WI38 (cell line): ENCODE measurements around the gene OOSP1.
"Not testable (repeated sequence)": the region's sequence is repeated elsewhere in the genome, so short reads cannot be mapped to it uniquely, and the experiment has no call there.

Experiments used
- H3K4me3 ChIP-seq: 2 replicates; pipeline ENCODE4 v1.5.1; 2011; ENCODE audit warnings: low read depth, mild to moderate bottlenecking, control low read depth, low read length
- TF ChIP-seq, protein P1 (sequence below): IDR thresholded peaks from 2 replicates; pipeline ENCODE4 v1.5.1; 2012; ENCODE audit warnings: low read depth, mild to moderate bottlenecking, control low read depth, low read length

OOSP1 gene

DNA sequence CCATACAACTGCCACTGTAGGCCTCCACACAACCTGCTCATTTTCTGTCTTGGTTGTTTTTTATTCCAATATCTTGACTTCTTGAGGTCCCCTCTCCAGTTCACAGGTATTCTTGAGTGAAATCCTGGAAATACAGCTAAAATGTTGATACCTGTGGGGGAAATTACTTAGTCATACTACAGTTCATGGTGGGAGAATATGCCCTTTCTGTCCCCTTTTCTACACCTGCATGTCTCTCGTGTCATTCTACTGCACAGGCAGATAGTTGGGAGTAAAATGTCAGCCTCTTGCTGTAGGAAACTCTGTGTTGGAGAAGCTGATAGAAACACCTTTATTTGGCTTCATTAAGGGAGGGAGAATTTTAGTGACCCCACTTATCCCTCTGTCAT, 30.2 kb downstream of the OOSP1 start:
- H3K4me3 ChIP-seq = no peak overlapping the region
- TF ChIP-seq, protein P1, sequence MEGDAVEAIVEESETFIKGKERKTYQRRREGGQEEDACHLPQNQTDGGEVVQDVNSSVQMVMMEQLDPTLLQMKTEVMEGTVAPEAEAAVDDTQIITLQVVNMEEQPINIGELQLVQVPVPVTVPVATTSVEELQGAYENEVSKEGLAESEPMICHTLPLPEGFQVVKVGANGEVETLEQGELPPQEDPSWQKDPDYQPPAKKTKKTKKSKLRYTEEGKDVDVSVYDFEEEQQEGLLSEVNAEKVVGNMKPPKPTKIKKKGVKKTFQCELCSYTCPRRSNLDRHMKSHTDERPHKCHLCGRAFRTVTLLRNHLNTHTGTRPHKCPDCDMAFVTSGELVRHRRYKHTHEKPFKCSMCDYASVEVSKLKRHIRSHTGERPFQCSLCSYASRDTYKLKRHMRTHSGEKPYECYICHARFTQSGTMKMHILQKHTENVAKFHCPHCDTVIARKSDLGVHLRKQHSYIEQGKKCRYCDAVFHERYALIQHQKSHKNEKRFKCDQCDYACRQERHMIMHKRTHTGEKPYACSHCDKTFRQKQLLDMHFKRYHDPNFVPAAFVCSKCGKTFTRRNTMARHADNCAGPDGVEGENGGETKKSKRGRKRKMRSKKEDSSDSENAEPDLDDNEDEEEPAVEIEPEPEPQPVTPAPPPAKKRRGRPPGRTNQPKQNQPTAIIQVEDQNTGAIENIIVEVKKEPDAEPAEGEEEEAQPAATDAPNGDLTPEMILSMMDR = no peak

DNA sequence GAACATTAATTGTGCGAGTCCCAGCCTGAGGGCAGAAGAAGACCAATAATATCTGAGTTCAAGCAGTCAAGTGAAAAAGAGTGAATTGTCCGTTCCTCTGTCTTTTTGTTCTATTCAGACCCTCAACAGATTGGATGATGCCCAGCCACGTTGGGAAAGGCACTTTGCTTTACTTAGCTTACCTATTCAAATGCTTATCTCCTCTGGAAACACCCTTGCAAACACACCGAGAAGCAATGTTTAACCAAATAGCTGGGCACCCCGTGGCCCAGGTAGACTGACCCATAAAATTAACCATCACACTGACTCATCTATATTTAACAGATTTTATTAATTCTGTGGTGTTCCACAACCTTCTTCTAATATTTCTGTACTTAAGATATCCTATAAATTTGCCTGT, 34.9 kb downstream of the OOSP1 start:
- TF ChIP-seq, protein P1 = no peak

DNA sequence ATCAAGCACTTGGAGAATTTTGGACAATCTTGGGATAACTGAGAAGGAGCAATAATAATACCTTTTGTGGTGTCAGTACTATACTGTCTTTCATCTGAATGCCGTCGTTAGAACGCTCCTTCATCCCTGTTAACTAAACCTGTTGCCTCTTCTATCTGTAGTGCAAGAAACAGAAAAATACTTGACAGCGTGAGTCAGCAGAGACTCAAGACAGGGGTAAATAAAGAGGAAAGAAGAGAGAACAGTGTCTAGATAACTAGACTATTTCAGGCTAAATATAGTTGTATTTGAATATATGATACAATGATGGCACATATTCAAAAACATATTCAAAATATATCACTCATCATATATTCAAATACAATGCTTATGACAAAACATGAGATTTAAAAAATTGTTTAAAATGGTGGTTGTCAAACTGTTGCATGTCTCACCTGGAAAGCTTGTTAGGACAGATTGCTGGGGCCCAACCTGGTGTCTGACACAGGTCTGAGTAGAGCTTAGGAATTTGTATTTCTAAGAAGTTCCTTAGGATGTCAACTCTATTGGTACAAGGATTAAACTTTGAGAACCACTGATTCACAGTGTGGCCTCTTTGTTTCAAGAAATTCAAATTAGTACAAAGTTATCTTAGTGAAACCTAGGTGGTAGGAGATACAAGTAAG, 43.0 kb downstream of the OOSP1 start:
- TF ChIP-seq, protein P1 = no peak

More for the DNA sequence above, 34.9 kb downstream of the OOSP1 start:
- H3K4me3 ChIP-seq = no peak overlapping the region

DNA sequence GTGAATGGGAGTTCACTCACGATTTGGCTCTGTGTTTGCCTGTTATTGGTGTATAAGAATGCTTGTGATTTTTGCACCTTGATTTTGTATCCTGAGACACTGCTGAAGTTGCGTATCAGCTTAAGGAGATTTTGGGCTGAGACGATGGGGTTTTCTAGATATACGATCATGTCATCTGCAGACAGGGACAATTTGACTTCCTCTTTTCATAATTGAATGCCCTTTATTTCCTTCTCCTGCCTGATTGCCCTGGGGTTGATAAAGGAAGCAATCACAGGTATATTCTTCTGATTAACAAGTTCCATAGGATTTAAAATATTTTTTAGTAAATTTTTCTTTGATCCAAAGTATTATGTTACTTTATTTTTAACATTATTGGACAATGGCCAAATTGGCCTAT, 43.8 kb downstream of the OOSP1 start:
- not testable (repeated sequence) for H3K4me3 ChIP-seq

More for the DNA sequence above, 43.0 kb downstream of the OOSP1 start:
- no peak overlapping the region for H3K4me3 ChIP-seq

DNA sequence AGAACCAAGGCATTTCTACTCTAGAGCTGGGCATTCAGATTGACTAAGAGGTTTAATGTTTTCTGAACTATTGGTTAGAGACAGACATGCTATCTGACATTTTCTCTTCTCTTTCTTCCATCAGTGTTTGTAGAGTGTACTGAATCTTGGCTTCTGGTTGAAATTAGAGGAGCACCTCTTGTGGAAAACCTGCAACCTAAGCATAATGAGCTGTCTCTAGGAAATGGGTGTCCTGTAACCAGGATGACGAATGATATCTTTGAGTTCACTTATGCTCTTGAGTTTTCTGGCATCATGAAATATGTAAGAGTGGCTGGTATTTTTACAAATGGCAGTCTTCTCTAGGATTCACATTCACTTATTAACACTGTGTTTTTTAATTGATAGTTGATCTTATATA, 45.0 kb downstream of the OOSP1 start:
- H3K4me3 ChIP-seq = no peak overlapping the region
- TF ChIP-seq, protein P1 = no peak

DNA sequence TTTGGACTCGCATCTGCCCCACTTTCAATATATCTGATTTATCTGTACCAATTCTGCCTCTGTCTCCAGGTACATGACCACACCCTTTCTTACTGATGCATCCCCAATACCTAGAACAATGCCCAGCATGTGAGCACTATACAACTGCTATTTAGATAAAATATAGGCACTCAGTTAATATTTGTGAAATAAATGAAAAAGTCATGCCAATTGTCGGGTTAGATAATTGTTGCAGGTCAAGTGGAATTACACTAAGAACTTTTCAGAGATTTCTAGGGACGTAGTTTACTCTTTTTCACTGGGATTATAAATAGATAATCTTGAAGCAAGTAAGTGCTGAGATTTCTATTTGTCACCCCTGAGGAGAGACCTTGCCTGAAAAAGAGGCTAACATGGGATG, 46.1 kb downstream of the OOSP1 start:
- H3K4me3 ChIP-seq = no peak overlapping the region
- TF ChIP-seq, protein P1 = no peak

DNA sequence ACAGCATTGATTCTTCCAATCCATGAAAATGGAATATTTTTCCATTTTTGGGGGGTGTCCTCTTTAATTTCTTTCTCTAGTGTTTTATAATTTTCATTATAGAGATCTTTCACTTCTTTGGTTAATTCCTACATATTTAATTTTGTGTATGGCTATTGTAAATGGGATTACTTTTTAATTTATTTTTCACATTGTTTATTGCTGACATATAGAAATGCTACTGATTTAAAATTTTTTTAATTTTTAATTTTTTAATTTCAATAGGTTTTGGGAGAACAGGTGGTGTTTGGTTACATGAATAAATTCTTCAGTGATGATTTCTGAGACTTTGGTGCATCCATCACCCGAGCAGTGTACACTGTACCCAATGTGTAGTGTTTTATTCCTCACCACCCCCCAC, 52.2 kb downstream of the OOSP1 start:
- H3K4me3 ChIP-seq = no peak overlapping the region
- TF ChIP-seq, protein P1 = no peak

DNA sequence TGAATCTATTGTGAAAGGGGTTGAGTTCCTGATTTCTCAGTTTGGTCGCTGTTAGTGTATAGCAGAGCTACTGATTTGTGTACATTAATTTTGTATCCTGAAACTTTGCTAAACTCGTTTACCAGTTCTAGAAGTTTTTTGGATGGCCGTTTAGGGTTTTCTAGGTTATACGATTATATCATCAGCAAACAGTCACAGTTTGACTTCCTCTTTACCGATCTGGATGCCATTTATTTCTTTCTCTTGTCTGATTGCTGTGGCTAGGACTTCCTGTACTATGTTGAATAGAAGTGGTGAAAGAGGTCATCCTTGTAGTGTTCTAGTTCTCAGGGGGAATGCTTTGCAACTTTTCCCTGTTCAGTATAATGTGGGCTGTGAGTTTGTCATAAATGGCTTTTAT, 54.2 kb downstream of the OOSP1 start:
- no peak overlapping the region for H3K4me3 ChIP-seq
- TF ChIP-seq, protein P1 = no peak
